Head of caudate nucleus (tissue), 42 donors: ENCODE data around the gene PSMG3.

Experiments used
- DNase-seq, 42 donors: peaks; one replicate each; pipeline versions ENCODE4 v3.0.0 to v3.0.0-alpha.2; 2020 to 2021; ENCODE audit warnings: mixed read lengths in 7 of 42
- intact Hi-C: fragments of 100-400 bp; cut with DNase I; formaldehyde crosslinking; loops from one replicate; pipeline ENCODE4 v1.15.0; 2022

The PSMG3 gene

GRCh38 chr7:1550846-1551155 is 19.0 kb downstream of the PSMG3 start:
- no peak for DNase-seq
- intact Hi-C loops, result no loop called here

GRCh38 chr7:1550005-1550845 is 19.6 kb downstream of the PSMG3 start:
- intact Hi-C loops, result no loop called here
- DNase-seq, result no peak

GRCh38 chr7:1549357-1550004 is 20.4 kb downstream of the PSMG3 start:
- intact Hi-C loops, result no loop called here
- no peak for DNase-seq

GRCh38 chr7:1548944-1549343 is 20.9 kb downstream of the PSMG3 start:
- intact Hi-C loops, result no loop called here
- no peak for DNase-seq

GRCh38 chr7:1548438-1548831 is 21.4 kb downstream of the PSMG3 start:
- no peak for DNase-seq
- intact Hi-C loops, result no loop called here

GRCh38 chr7:1547777-1548437 is 21.9 kb downstream of the PSMG3 start:
- no peak for DNase-seq
- intact Hi-C loops, result no loop called here

- intact Hi-C loops, result no loop called here
Observed at GRCh38 chr7:1546909-1547776, 22.7 kb downstream of the PSMG3 start.

GRCh38 chr7:1546274-1546908 is 23.4 kb downstream of the PSMG3 start:
- intact Hi-C loops, result no loop called here
- DNase-seq, result no peak

More at GRCh38 chr7:1546909-1547776, 22.7 kb downstream of the PSMG3 start:
- no peak for DNase-seq

- no peak for DNase-seq
- intact Hi-C loops, result no loop called here
Observed at GRCh38 chr7:1545417-1546246, 24.2 kb downstream of the PSMG3 start.

- no peak for DNase-seq
- intact Hi-C loops, result no loop called here
Observed at GRCh38 chr7:1544896-1545416, 24.9 kb downstream of the PSMG3 start.

GRCh38 chr7:1544178-1544895 is 25.5 kb downstream of the PSMG3 start:
- intact Hi-C loops, result no loop called here

GRCh38 chr7:1543826-1544177 is 26.0 kb downstream of the PSMG3 start:
- intact Hi-C loops, result no loop called here
- DNase-seq, result no peak

More at GRCh38 chr7:1544178-1544895, 25.5 kb downstream of the PSMG3 start:
- DNase-seq, result no peak

GRCh38 chr7:1542841-1543747 is 26.7 kb downstream of the PSMG3 start:
- no peak for DNase-seq
- intact Hi-C loops, result no loop called here

- intact Hi-C loops, result no loop called here
- no peak for DNase-seq
Observed at GRCh38 chr7:1542329-1542728, 27.5 kb downstream of the PSMG3 start.

GRCh38 chr7:1541431-1542162 is 28.2 kb downstream of the PSMG3 start:
- no peak for DNase-seq
- intact Hi-C loops, result no loop called here
